Caco-2 (cell line): ENCODE measurements around the gene RERE. TPM values are rescaled to one million over a fixed set of nuclear protein-coding genes. Genes with fewer than 3 reads are reported as not detected.

Experiments
- BruUV-seq: library from RNA; stranded (reverse); fragments of 400-500 nt; replicated peaks from 2 replicates; lab custom pipeline; 2021; lab: Mats Ljungman, UMichigan
- CTCF ChIA-PET: fragments of 300-600 bp; sonication (Branson Sonifier 250); formaldehyde crosslinking; loops from one replicate; lab custom pipeline; 2022; ENCODE audit warnings: antibody characterized with exemption; lab: Charles Lee
- POLR2A ChIA-PET: fragments of 300-600 bp; sonication (Branson Sonifier 250); formaldehyde crosslinking; loops from one replicate; lab custom pipeline; 2022; ENCODE audit warnings: antibody characterized with exemption; lab: Charles Lee
- DNase-seq, 2 experiments: peaks; one replicate each; pipeline versions ENCODE4 v3.0.0 to v3.0.0-alpha.2; 2020 to 2022
- H3K27me3 ChIP-seq: replicated peaks from 2 replicates; pipeline ENCODE4 v1.6.0; 2011; ENCODE audit warnings: low read length; ENCODE audit not compliant: control insufficient read depth, insufficient read depth
- H3K36me3 ChIP-seq: 2 replicates; pipeline ENCODE4 v1.5.1; 2011; ENCODE audit warnings: low read length; ENCODE audit not compliant: control insufficient read depth, insufficient read depth
- H3K4me1 ChIP-seq: fragments of 250-450 bp; sonication (Bioruptor Pico); 2 replicates; pipeline ENCODE4 v1.5.1; 2020; ENCODE audit warnings: mild to moderate bottlenecking
- H3K4me3 ChIP-seq: 2 replicates; pipeline ENCODE4 v1.5.1; 2011; ENCODE audit warnings: low read depth, mild to moderate bottlenecking, control low read depth, low read length
- H3K9me3 ChIP-seq: fragments of 250-450 bp; sonication (Bioruptor Pico); 2 replicates; pipeline ENCODE4 v1.5.1; 2020; ENCODE audit warnings: mild to moderate bottlenecking, moderate library complexity
- H3K27ac Mint-ChIP-seq: one replicate; pipeline ENCODE4 v1.8.0; 2022; ENCODE audit warnings: mixed read lengths; ENCODE audit not compliant: unreplicated experiment
- H3K27me3 Mint-ChIP-seq: one replicate; pipeline ENCODE4 v1.8.0; 2022; ENCODE audit warnings: mixed read lengths; ENCODE audit not compliant: insufficient read depth, unreplicated experiment
- H3K36me3 Mint-ChIP-seq: one replicate; pipeline ENCODE4 v1.8.0; 2022; ENCODE audit warnings: mild to moderate bottlenecking, mixed read lengths; ENCODE audit not compliant: insufficient read depth, unreplicated experiment
- H3K4me1 Mint-ChIP-seq: one replicate; pipeline ENCODE4 v1.8.0; 2022; ENCODE audit warnings: low read depth, mixed read lengths; ENCODE audit not compliant: unreplicated experiment
- H3K4me3 Mint-ChIP-seq: one replicate; pipeline ENCODE4 v1.8.0; 2022; ENCODE audit warnings: mild to moderate bottlenecking, moderate library complexity, mixed read lengths; ENCODE audit not compliant: unreplicated experiment
- H3K9me3 Mint-ChIP-seq: one replicate; pipeline ENCODE4 v1.8.0; 2022; ENCODE audit warnings: mixed read lengths; ENCODE audit not compliant: unreplicated experiment
- CTCF ChIP-seq, 2 experiments: fragments of 200-600 bp in 1 of 2; IDR thresholded peaks; 1 replicate in 1 of 2; 2 replicates in 1 of 2; pipeline versions ENCODE4 v1.5.1 to v1.8.0; 2011 to 2022; ENCODE audit warnings: antibody characterized with exemption in 1 of 2, control low read depth in 1 of 2, inconsistent platforms in 1 of 2, low read depth in 1 of 2, low read length in 1 of 2, mild to moderate bottlenecking in 1 of 2, moderate library complexity in 1 of 2; ENCODE audit not compliant: insufficient read depth in 1 of 2, severe bottlenecking in 1 of 2, unreplicated experiment in 1 of 2
- intact Hi-C: fragments of 100-400 bp; cut with micrococcal nuclease; formaldehyde crosslinking; loops from one replicate; pipeline ENCODE4 v1.10.0; 2022; ENCODE audit not compliant: unreplicated experiment
- total RNA-seq: library from RNA; stranded (reverse); gene quantifications from 2 replicates; pipeline ENCODE4 v1.2.3, GENCODE V29; 2022

Gene RERE
- total RNA-seq, 1 experiment from 2014 or later, result 85.2 TPM

- no peaks in the 10 kb centered on the region for H3K36me3 ChIP-seq
- POLR2A ChIA-PET, result no interaction called here
- CTCF ChIA-PET, result no interaction called here
- no peak overlapping the region for H3K4me3 ChIP-seq
- BruUV-seq, result no TSS peak
- Mint-ChIP-seq H3K27me3 (no peaks in the 10 kb centered on the region), H3K4me3 (no peak overlapping the region), H3K9me3 (no peaks in the 10 kb centered on the region), H3K36me3 (peaks cover 34% of the 10 kb centered on the region), H3K4me1 (peaks cover 25% of the 10 kb centered on the region), H3K27ac (no peak overlapping the region)
- TF ChIP-seq CTCF (IDR thresholded peaks at IDR 0.05; ENCODE audit: insufficient read depth in 1 of 2, low read depth in 1 of 2, low read length in 1 of 2, severe bottlenecking in 1 of 2, unreplicated experiment in 1 of 2), result peak; percentile 19 to 27
- H3K9me3 ChIP-seq, result no peaks in the 10 kb centered on the region
- intact Hi-C loops, result no loop called here
- no peaks in the 10 kb centered on the region for H3K27me3 ChIP-seq
- DNase-seq, result no peak
- H3K4me1 ChIP-seq, result peaks cover 15% of the 10 kb centered on the region
Measured at GRCh38 chr1:8398677-8399076, 418.8 kb downstream of the RERE start.

- Histone ChIP-seq H3K27me3 (no peaks in the 10 kb centered on the region), H3K36me3 (no peaks in the 10 kb centered on the region), H3K9me3 (no peaks in the 10 kb centered on the region), H3K4me3 (no peak overlapping the region), H3K4me1 (peaks cover 15% of the 10 kb centered on the region)
- Mint-ChIP-seq H3K27ac (no peak overlapping the region), H3K4me3 (no peak overlapping the region), H3K27me3 (no peaks in the 10 kb centered on the region), H3K36me3 (peaks cover 29% of the 10 kb centered on the region), H3K4me1 (peaks cover 25% of the 10 kb centered on the region), H3K9me3 (no peaks in the 10 kb centered on the region)
- ChIA-PET POLR2A (no interaction called here), CTCF (no interaction called here)
- intact Hi-C loops, result no loop called here
- TF ChIP-seq CTCF (IDR thresholded peaks at IDR 0.05; ENCODE audit: insufficient read depth in 1 of 2, low read depth in 1 of 2, low read length in 1 of 2, severe bottlenecking in 1 of 2, unreplicated experiment in 1 of 2), result no peak
- no peak for DNase-seq
- no TSS peak for BruUV-seq
Measured at GRCh38 chr1:8398086-8398485, 419.4 kb downstream of the RERE start.

GRCh38 chr1:8397511-8397910, 419.9 kb downstream of the RERE start:
- no peak for TF ChIP-seq CTCF (IDR thresholded peaks at IDR 0.05; ENCODE audit: insufficient read depth in 1 of 2, low read depth in 1 of 2, low read length in 1 of 2, severe bottlenecking in 1 of 2, unreplicated experiment in 1 of 2)
- H3K4me1 ChIP-seq, result peaks cover 15% of the 10 kb centered on the region
- H3K27me3 ChIP-seq, result no peaks in the 10 kb centered on the region
- no peak overlapping the region for H3K4me3 ChIP-seq
- H3K36me3 Mint-ChIP-seq, result peaks cover 23% of the 10 kb centered on the region
- H3K4me1 Mint-ChIP-seq, result peaks cover 25% of the 10 kb centered on the region
- no peak overlapping the region for H3K4me3 Mint-ChIP-seq
- no peaks in the 10 kb centered on the region for H3K9me3 ChIP-seq
- H3K27ac Mint-ChIP-seq, result no peak overlapping the region
- H3K9me3 Mint-ChIP-seq, result no peaks in the 10 kb centered on the region
- no TSS peak for BruUV-seq
- no peak for DNase-seq
- ChIA-PET CTCF (interaction anchor here (1.0 kb wide), 1 partner anchor 12 kb away, joined by 4 read pairs; no protein-coding TSS in a partner anchor), POLR2A (no interaction called here)
- H3K27me3 Mint-ChIP-seq, result no peaks in the 10 kb centered on the region
- intact Hi-C loops, result no loop called here
- no peaks in the 10 kb centered on the region for H3K36me3 ChIP-seq
